HG02678 (cell line): Measurements from ENCODE around the gene CCDC74B.
"Not testable (repeated sequence)": the region's sequence is repeated elsewhere in the genome, so short reads cannot be mapped to it uniquely, and the experiment has no call there.

ENCODE experiments used
- ATAC-seq: cut with Tn5 transposase; IDR thresholded peaks from one replicate; pipeline ENCODE4 v1.9.1; 2021; ENCODE audit warnings: mild to moderate bottlenecking, moderate library complexity; ENCODE audit not compliant: unreplicated experiment

The CCDC74B gene

DNA sequence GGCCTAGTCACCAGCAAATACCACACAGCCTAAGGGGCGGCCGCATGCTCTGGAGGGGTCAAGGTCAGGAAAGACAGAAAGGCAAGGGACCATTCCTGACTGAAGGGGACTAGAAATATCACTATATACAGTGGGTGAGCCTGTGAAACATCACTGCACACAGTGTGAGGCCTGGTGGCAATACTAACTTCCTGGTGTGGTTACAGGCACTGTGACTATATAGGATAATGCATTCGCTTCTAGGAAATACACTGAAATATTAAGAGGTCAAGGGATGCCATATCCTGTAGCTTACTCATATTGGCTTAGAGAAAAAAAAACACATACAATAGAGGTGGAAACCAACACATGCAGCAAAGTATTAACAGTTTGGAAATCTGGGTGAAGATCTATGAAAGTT, 24.3 kb upstream of the CCDC74B start:
- not testable (repeated sequence) for ATAC-seq

- not testable (repeated sequence) for ATAC-seq
Measured at GRCh38 chr2:130166611-130167010, 21.7 kb upstream of the CCDC74B start.

DNA sequence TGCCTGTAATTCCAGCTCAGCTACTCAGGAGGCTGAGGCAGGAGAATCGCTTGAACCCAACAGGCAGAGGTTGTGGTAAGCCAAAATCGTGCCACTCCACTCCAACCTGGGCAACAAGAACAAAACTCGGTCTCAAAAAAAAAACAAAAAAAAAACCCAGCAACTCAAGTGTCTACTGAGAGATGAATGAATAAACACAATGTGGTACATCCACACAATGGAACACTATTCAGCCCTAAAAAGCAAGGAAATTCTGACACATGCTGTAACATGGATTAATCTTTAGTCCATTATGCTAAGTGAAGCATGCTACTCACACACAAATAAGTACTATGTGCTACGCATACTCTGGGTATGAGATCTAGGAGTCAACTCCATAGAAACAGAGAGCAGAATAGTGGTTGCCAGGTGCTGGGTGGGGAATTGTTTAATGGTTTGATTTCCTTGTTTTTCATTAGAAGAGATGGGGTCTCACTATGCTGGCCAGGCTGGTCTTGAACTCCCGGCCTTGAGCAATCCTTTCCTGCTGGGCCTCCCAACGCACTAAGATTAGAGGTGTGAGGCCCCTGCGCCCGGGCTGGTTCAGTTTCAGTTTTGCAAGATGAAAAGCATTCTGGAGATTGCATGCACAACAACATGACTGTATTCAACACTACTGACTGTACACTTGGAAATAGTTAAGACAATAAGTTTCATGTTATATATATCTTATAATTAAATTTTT, 20.5 kb upstream of the CCDC74B start:
- no peak for ATAC-seq

DNA sequence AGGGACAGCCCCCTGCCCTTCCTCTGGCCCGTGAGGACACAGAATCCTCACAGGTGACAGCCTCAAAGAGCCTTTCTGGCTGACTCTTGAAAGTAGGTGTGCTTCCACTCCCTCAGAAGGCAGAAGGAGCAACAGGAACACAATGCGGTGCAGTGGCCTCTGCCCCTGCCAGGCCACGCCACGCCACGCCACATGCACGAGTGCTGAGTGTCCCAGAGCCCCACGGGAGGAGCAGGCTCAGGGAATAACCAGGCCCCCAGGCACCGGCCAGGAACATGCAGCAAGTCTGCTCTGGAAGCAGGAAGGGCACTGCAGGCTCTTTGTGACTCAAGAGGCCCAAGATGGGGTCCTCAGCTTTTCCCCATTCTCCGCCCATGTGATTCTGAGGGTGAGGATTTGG, 18.1 kb upstream of the CCDC74B start:
- ATAC-seq: no peak

DNA sequence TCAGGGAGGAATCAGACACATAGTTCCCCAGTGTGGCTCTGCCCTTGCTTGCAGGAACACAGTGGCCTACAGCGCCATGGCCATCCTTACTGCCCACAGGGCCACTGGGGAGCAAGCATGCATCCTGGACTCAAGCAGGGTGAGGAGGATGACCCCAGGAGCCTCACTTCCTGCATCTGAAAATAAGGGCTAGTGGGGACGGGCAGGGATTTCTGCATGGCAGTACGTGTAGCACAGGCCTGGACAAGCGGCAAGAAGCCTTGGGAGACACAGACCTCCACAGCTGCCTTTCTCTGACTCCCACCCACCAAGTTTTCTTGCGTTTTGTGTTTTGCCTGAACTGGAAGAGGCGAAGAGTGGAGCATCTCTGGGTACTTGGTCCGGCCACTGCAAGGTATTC, 17.6 kb upstream of the CCDC74B start:
- ATAC-seq: not testable (repeated sequence)

DNA sequence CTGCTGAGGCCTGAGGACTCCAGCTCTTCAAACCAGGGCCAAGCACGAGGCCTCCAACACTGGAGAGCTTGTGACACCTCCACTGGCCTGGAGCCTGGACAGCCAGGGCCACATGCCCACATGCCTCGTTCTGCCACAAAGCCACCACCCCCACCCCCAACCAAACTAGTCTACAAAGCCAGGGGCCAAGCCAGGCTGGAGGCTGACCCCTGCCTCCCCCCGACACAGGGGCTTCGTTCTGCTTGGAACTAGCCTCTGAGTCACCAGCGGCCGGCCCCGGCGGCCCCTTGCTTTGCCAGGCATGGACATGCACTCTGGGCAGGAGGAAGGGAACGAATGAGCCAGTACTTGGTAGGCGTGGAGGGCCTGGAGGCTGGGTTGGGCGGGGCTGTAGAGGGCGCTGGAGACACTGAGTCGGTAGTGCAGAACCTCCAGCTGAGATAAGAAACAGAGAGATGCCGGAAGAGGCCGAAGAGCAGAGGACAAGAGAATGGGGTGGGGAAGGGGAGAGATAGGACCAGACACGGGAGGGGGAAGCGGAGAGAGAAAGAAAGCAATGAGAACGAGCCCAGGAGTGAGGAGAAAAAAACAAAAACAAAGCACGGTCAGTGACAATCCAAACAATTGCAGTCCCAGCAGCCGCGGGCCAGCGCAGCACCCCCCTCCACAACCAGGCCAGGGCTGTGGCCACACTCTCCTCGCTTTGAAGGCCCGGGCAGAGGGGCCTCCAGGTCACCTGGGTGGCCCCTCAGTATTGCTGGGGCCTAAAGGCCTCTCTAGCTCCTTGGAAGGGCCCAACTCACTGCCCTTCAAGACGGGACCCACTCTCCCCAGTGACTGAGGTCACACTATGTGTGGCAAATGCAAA, 16.2 kb upstream of the CCDC74B start:
- ATAC-seq: not testable (repeated sequence)

DNA sequence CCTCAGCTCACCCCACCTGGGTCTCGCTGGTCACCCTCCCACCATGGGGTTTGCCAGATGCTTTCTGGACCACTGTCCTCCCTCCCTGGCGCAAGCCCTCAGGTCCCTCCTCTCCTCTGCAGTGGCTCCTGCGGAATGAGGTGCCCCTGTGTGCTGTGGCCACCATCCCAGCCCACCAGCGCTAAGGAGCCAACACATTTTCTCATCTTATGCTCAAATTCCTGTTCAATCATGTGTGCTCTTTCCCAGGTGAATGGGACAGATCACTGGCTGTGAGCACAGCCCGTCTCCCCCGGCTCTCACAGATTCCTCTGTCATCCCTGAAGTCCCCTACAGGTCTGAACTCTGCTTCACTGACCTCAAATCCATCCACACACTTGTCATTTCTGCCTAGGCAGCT, 15.2 kb upstream of the CCDC74B start:
- no peak for ATAC-seq

DNA sequence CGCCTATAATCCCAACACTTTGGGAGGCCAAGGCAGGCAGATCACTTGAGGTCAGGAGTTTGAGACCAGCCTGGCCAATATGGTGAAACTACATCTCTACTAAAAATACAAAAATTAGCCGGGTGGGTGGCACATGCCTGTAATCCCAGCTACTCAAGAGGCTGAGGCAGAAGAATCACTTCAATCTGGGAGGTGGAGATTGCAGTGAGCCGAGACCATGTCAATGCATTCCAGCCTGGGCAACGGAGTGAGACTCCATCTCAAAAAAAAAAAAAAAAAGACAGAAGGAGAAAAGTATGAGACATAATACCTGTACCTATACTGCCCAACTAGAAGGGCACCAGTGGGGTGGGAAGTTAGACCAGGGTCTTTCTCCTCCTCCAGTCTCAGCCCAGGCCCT, 14.5 kb upstream of the CCDC74B start:
- ATAC-seq: not testable (repeated sequence)

DNA sequence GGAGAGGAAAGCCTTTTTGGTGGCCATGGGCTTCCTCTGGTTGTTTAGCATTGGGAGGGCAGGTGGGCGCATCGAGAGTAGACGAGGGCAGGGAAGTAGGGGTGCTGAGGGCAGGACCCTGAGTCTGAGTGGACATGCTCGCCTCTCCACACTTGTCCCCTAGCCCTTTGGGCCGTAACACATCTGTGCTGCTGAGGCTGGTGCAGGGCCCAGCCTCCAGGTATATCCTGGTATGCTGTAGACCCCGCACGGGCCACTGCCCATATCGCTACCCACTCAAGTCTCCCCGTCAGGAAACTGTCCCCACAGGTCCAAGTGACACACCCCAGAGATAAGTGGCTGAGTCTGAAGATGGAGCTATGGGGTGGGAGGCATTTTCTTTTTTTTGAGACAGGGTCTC, 13.7 kb upstream of the CCDC74B start:
- ATAC-seq: no peak

- ATAC-seq: peak; percentile 87
Measured at GRCh38 chr2:130157825-130158514, 13.1 kb upstream of the CCDC74B start.

DNA sequence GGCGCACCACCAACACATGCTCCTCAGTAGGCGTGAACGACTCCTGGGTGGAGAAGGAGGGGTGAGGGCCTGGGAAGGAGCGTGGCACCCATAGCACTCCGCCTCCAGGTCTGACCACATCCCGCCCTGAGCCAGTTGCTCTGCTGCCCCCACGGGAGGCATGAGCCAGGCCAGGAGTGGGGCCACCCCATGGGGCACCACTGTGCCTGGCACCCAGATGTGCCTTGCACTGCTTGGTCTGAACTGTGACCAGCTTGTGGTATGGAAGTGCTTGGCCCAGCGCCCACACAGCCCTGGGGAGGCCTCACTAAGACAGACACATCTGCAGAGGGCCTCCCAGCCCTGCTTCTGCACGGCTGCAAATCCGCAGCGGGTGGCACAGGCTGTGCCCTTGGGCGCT, 12.4 kb upstream of the CCDC74B start:
- ATAC-seq: peak; percentile 39

DNA sequence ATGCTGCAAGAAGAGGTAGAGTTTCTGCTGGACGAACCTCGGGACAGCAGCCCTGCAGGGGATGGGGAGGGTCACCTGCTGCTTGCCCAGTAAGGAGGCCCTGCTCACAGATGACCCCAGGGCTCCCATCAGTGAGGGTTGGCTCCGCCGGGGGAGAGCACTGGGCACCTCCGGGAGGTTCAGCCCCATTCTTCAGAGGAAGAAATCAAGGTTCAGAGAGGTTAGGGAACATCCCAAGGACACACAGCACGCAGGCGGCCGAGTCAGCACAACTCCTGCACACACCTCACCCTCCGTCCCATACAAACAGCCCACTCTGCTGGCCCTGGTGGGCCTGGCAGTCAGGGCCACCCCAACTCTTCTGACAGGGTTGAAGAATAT, 11.7 kb upstream of the CCDC74B start:
- ATAC-seq: no peak

- ATAC-seq: not testable (repeated sequence)
Measured at GRCh38 chr2:130155956-130156623, 11.2 kb upstream of the CCDC74B start.

GRCh38 chr2:130154773-130155765, 10.2 kb upstream of the CCDC74B start:
- no peak for ATAC-seq

- not testable (repeated sequence) for ATAC-seq
Measured at GRCh38 chr2:130154423-130154770, 9.5 kb upstream of the CCDC74B start.

DNA sequence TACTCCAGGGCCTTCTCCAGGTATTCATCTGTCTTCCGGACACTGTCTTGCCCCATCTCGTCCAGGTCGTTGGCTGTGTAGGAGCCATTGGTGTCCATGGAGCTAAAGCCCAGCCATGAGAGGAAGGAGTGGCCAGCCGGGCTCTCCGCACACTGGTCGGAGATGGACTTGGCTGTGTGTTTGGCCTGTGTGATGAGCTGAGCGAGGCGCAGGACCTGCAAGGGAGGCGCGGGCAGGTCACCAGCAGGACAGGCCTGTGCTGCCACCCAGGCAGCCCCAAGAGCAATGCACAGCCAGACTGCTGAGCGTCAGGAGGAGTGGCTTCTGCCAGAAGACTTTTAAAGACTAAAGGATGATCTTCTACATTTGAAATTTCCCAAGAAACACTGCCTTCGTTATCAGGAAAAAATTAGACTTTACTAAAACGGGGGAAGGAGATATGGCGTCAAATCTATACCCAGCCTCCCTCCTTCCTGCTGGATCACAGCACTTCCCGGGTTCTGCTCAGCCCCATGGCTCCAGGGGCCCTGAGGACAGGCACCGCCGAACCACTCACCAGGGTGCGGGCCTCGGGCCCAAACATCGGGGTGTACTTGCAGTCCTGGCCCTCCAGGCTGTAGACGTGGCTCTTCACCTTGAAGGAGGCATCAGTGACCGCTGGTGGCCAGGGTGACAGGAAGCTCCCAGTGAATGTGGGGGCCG, 9.0 kb upstream of the CCDC74B start:
- ATAC-seq: not testable (repeated sequence)

GRCh38 chr2:130152816-130153595, 8.1 kb upstream of the CCDC74B start:
- ATAC-seq: no peak

- ATAC-seq: not testable (repeated sequence)
Measured at GRCh38 chr2:130152136-130152815, 7.4 kb upstream of the CCDC74B start.
